GM23248 (cell line): Measurements from ENCODE around the gene CTNNA2.

ENCODE experiments used
- EZH2 ChIP-seq: fragments of 200-600 bp; sonication (generic); IDR thresholded peaks from 2 replicates; pipeline ENCODE4 v1.6.1; 2018; ENCODE audit warnings: antibody characterized with exemption, mild to moderate bottlenecking; ENCODE audit not compliant: insufficient read depth, poor library complexity, severe bottlenecking
- EZH2phosphoT487 ChIP-seq: fragments of 200-600 bp; sonication (generic); IDR thresholded peaks from 2 replicates; pipeline ENCODE4 v1.6.1; 2018; ENCODE audit warnings: antibody characterized with exemption, moderate library complexity, mild to moderate bottlenecking, low read depth; ENCODE audit not compliant: insufficient read depth

- TF ChIP-seq EZH2 (no peak), EZH2phosphoT487 (no peak)
These were observed 472.3 kb downstream of the CTNNA2 start for GRCh38 chr2:79985145-79985544.
